Hippocampal formation (tissue), 2 donors: ENCODE measurements around the gene C13orf46.
A peak's percentile ranks its signal among the peaks of the same experiment; 100 is the strongest.

Experiments
- DNase-seq, 2 donors: peaks; one replicate each; lab custom pipeline; 2025; lab: John Stamatoyannopoulos, UW

Gene C13orf46

DNA sequence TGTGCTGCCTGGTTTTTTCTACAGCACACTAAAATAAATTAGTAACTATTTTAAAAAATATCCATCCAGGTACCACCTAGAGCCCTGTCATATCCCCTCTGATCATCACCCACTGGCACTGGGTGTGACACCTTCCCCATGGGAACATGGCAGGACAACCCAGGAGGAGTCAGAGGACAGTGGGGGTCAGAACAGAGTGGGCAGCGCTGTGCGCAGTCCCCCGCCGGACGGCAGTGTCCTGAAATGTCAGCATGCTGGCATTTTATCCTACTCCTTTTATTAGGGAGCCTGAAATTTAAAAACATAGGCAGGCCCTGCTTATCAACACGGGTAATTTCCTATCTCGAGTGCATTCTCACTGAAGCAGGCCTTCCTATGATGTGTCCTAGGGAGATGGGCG is 67.9 kb downstream of the C13orf46 start:
- DNase-seq: no peak

DNA sequence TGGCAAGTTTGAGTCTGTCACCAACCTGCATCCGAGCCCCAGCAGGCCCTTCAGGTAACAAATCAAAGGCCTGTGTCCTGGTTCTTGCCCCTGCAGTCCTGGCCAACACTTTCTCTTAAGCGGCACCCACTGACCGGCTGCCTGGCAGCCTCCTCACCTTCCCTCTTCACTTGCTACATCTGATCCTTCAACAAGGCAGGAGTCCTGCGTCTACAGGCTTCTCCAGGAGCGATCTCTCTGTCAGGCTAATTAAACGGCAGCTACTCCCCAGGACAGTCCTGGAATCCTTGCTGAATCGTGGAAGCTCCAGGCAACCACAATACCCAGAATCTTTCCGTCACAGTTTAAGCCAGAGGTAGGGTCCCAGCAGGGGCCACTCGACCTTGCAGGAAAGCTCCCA is 68.9 kb downstream of the C13orf46 start:
- no peak for DNase-seq

DNA sequence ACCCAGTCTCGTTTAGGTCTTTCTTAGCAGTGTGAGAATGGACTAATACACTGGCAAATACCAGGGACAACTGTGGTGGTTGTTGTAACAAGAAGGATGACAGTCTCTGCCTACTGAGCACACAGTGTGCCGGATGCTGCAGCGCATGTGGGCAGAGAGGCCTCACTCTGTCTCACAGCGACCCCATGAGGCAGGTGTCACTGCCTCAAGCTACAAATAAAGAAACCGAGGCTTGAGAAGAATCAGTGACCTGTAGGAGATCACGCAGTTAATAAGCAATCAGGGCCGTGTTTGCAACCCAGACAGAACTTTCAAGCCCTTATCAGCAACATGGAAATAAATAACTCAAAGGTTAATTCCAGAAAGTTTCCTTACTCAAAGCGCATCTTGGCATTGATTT is 69.5 kb downstream of the C13orf46 start:
- DNase-seq: peak; percentile 24 to 27

DNA sequence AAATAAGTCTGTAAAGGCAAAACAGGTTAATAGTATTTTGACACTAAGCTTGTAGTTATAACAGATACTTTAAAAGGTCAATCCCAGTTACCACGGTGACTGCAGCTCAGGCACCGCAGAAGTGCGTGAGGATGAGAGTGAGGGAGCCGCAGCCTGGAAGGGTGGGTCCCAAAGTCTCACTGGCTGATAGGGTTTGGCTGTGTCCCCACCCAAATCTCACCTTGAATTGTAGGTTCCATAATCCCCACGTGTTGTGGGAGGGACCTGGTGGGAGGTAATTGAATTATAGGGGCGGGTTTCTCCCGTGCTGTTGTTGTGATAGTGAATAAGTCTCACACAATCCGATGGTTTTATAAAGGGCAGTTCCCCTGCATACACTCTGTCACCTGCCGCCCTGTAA is 70.0 kb downstream of the C13orf46 start:
- DNase-seq: no peak
